Stimulated activated naive CD4-positive, alpha-beta T cell (primary cell): ENCODE data around the gene MST1.

Source experiments
- DNase-seq, 6 experiments: peaks; one replicate each; lab custom pipeline; 2025; lab: John Stamatoyannopoulos, UW

MST1 gene

GRCh38 chr3:49655731-49656285, 33.5 kb downstream of the MST1 start:
- no peak for DNase-seq

GRCh38 chr3:49654955-49655556, 34.2 kb downstream of the MST1 start:
- no peak for DNase-seq

GRCh38 chr3:49654176-49654825, 35.0 kb downstream of the MST1 start:
- no peak for DNase-seq

GRCh38 chr3:49653621-49654020, 35.7 kb downstream of the MST1 start:
- no peak for DNase-seq

GRCh38 chr3:49652903-49653415, 36.3 kb downstream of the MST1 start:
- no peak for DNase-seq

- no peak for DNase-seq
Measured at GRCh38 chr3:49652218-49652902, 36.9 kb downstream of the MST1 start.

- no peak for DNase-seq
Measured at GRCh38 chr3:49650637-49651036, 38.6 kb downstream of the MST1 start.

- no peak for DNase-seq
Measured at GRCh38 chr3:49650177-49650576, 39.1 kb downstream of the MST1 start.

GRCh38 chr3:49649576-49649975, 39.7 kb downstream of the MST1 start:
- no peak for DNase-seq

- DNase-seq = no peak
Measured at GRCh38 chr3:49648354-49649019, 40.8 kb downstream of the MST1 start.

- no peak for DNase-seq
Measured at GRCh38 chr3:49647741-49648140, 41.5 kb downstream of the MST1 start.

GRCh38 chr3:49646236-49646635, 43.0 kb downstream of the MST1 start:
- no peak for DNase-seq

GRCh38 chr3:49644684-49645083, 44.6 kb downstream of the MST1 start:
- DNase-seq = no peak

GRCh38 chr3:49642708-49643145, 46.5 kb downstream of the MST1 start:
- no peak for DNase-seq

GRCh38 chr3:49641921-49642707, 47.2 kb downstream of the MST1 start:
- DNase-seq = no peak

GRCh38 chr3:49641292-49641691, 48.0 kb downstream of the MST1 start:
- DNase-seq = no peak

GRCh38 chr3:49639551-49639950, 49.7 kb downstream of the MST1 start:
- DNase-seq = no peak

- DNase-seq = no peak
Measured at GRCh38 chr3:49638445-49638844, 50.8 kb downstream of the MST1 start.

GRCh38 chr3:49636883-49637609, 52.2 kb downstream of the MST1 start:
- DNase-seq = no peak

- no peak for DNase-seq
Measured at GRCh38 chr3:49634736-49635135, 54.5 kb downstream of the MST1 start.
